SK-N-SH (cell line): ENCODE data around the gene PKP1. TPM values are rescaled to one million over a fixed set of nuclear protein-coding genes. Genes with fewer than 3 reads are reported as not detected.

ENCODE experiments used
- CTCF ChIA-PET: fragments of 300-600, 350-600 bp; formaldehyde crosslinking; extraction: SDS; loops from one replicate; lab custom pipeline; 2021; lab: Yijun Ruan, JAX
- POLR2A ChIA-PET: fragments of 350-600 bp; sonication (Branson Sonifier 250); formaldehyde crosslinking; extraction: SDS; loops from one replicate; lab custom pipeline; 2020; ENCODE audit warnings: antibody characterized with exemption, inconsistent platforms; lab: Yijun Ruan, JAX
- DNase-seq: peaks from one replicate; pipeline ENCODE4 v3.0.0; 2012
- H2AFZ ChIP-seq: fragments of 200-600 bp; sonication (generic); 2 replicates; pipeline ENCODE4 v1.8.1; 2016; ENCODE audit warnings: antibody characterized with exemption, mild to moderate bottlenecking, low read depth
- H3F3A ChIP-seq: fragments of 200-600 bp; sonication (generic); replicated peaks from 2 replicates; pipeline ENCODE3; 2016; ENCODE audit warnings: antibody characterized with exemption, mild to moderate bottlenecking; ENCODE audit not compliant: insufficient read depth
- H3K27ac ChIP-seq, 2 experiments: fragments of 200-500 bp in 1 of 2; fragments of 200-600 bp in 1 of 2; sonication (Bioruptor generic) in 1 of 2; sonication (generic), shearing (Covaris generic) in 1 of 2; 2 replicates each; pipeline versions ENCODE4 v1.5.1 to v1.6.1; 2014 to 2016; ENCODE audit warnings: low read depth in 2 of 2, inconsistent platforms in 1 of 2, low read length in 1 of 2, mild to moderate bottlenecking in 1 of 2, mixed read lengths in 1 of 2
- H3K27me3 ChIP-seq: fragments of 200-600 bp; sonication (generic), shearing (Covaris generic); 2 replicates; pipeline ENCODE4 v1.6.1; 2016; ENCODE audit warnings: mixed run types; ENCODE audit not compliant: insufficient read depth
- H3K36me3 ChIP-seq, 2 experiments: fragments of 200-500 bp in 1 of 2; fragments of 200-600 bp in 1 of 2; sonication (Bioruptor generic) in 1 of 2; sonication (generic) in 1 of 2; replicated peaks in 1 of 2; 2 replicates each; pipeline versions ENCODE3 to v1.5.1; 2014 to 2016; ENCODE audit warnings: low read length in 1 of 2, mild to moderate bottlenecking in 1 of 2; ENCODE audit not compliant: insufficient read depth in 2 of 2, control insufficient read depth in 1 of 2
- H3K4me1 ChIP-seq, 2 experiments: fragments of 200-500 bp in 1 of 2; fragments of 200-600 bp in 1 of 2; sonication (Bioruptor generic) in 1 of 2; sonication (generic), shearing (Covaris generic) in 1 of 2; 2 replicates each; pipeline versions ENCODE4 v1.5.1 to v1.6.1; 2014 to 2016; ENCODE audit warnings: low read depth in 1 of 2, low read length in 1 of 2, mixed run types in 1 of 2; ENCODE audit not compliant: insufficient read depth in 2 of 2, control insufficient read depth in 1 of 2
- H3K4me2 ChIP-seq: fragments of 200-600 bp; sonication (generic), shearing (Covaris generic); 2 replicates; pipeline ENCODE4 v1.6.1; 2017; ENCODE audit warnings: mixed run types
- H3K4me3 ChIP-seq, 2 experiments: fragments of 200-500 bp in 1 of 2; fragments of 200-600 bp in 1 of 2; sonication (Bioruptor generic) in 1 of 2; sonication (generic), shearing (Covaris generic) in 1 of 2; 2 replicates each; pipeline versions ENCODE4 v1.5.1 to v1.8.1; 2014 to 2016; ENCODE audit warnings: low read depth in 2 of 2, inconsistent platforms in 1 of 2, low read length in 1 of 2, mild to moderate bottlenecking in 1 of 2, mixed read lengths in 1 of 2, moderate library complexity in 1 of 2
- H3K79me2 ChIP-seq: fragments of 200-600 bp; sonication (generic); 2 replicates; pipeline ENCODE4 v1.8.1; 2017; ENCODE audit warnings: mild to moderate bottlenecking; ENCODE audit not compliant: insufficient read depth
- H3K9ac ChIP-seq: fragments of 200-600 bp; sonication (generic); 2 replicates; pipeline ENCODE4 v1.6.1; 2017; ENCODE audit warnings: mixed run types
- H3K9me2 ChIP-seq: fragments of 200-600 bp; sonication (generic); 2 replicates; pipeline ENCODE4 v1.6.1; 2017; ENCODE audit warnings: mixed run types
- H3K9me3 ChIP-seq: fragments of 200-600 bp; sonication (generic); 2 replicates; pipeline ENCODE4 v1.6.1; 2017; ENCODE audit warnings: mixed run types, mild to moderate bottlenecking, moderate library complexity
- H4K20me1 ChIP-seq: fragments of 200-600 bp; sonication (generic); 2 replicates; pipeline ENCODE4 v1.6.1; 2017; ENCODE audit warnings: mild to moderate bottlenecking, mixed run types; ENCODE audit not compliant: insufficient read depth
- ELF1 ChIP-seq: IDR thresholded peaks from 2 replicates; pipeline ENCODE4 v1.4.0; 2012
- EP300 ChIP-seq, 2 experiments: IDR thresholded peaks; 2 replicates each; pipeline versions ENCODE4 v1.4.0 to v1.6.1; 2012; ENCODE audit warnings: borderline replicate concordance in 1 of 2, low read depth in 1 of 2, low read length in 1 of 2
- FOXJ3 ChIP-seq: sonication (generic); formaldehyde crosslinking; IDR thresholded peaks from 2 replicates; pipeline ENCODE4 v1.5.1; 2020; ENCODE audit warnings: mild to moderate bottlenecking, missing genetic modification reagents
- JUND ChIP-seq: IDR thresholded peaks from 2 replicates; pipeline ENCODE4 v1.4.0; 2012
- RAD21 ChIP-seq: IDR thresholded peaks from 2 replicates; pipeline ENCODE4 v1.6.1; 2012; ENCODE audit warnings: mild to moderate bottlenecking, low read length
- RCOR1 ChIP-seq: fragments of 150-350 bp; IDR thresholded peaks from 2 replicates; pipeline ENCODE4 v1.6.1; 2017; ENCODE audit warnings: antibody characterized with exemption, low read length
- SMC3 ChIP-seq: IDR thresholded peaks from 2 replicates; pipeline ENCODE4 v1.6.1; 2012; ENCODE audit warnings: low read depth, low read length, improper control_type of control experiment
- TAF1 ChIP-seq: IDR thresholded peaks from 2 replicates; pipeline ENCODE4 v1.6.1; 2012; ENCODE audit warnings: low read depth, mild to moderate bottlenecking, low read length, moderate library complexity, borderline replicate concordance
- TEAD4 ChIP-seq: IDR thresholded peaks from 2 replicates; pipeline ENCODE4 v1.4.0; 2012; ENCODE audit warnings: mild to moderate bottlenecking, borderline replicate concordance; ENCODE audit not compliant: insufficient read depth
- WGBS: methylation state at CpG from one replicate; pipeline ENCODE4 v1.1.6; 2017; ENCODE audit warnings: low lambda C conversion rate; 5-methylcytosine and 5-hydroxymethylcytosine counted together
- polyA plus RNA-seq, 3 experiments: library from polyadenylated mRNA; depleted of rRNA; stranded (reverse); fragments of >200 nt; gene quantifications; 2 replicates each; pipeline ENCODE4 v1.2.3, GENCODE V29; 2012
- TF ChIP-seq, protein P1 (sequence below): IDR thresholded peaks from 2 replicates; pipeline ENCODE4 v1.4.0; 2012; ENCODE audit warnings: low read depth
- TF ChIP-seq, protein P2 (sequence below): IDR thresholded peaks from 2 replicates; pipeline ENCODE4 v1.6.1; 2012; ENCODE audit warnings: mild to moderate bottlenecking, low read depth, low read length, moderate library complexity
- TF ChIP-seq, protein P3 (sequence below): fragments of 150-350 bp; IDR thresholded peaks from 2 replicates; pipeline ENCODE4 v1.6.1; 2017; ENCODE audit warnings: antibody characterized with exemption, low read length, low read depth, borderline replicate concordance
- TF ChIP-seq, protein P4 (sequence below): IDR thresholded peaks from 2 replicates; pipeline ENCODE4 v1.4.0; 2012; ENCODE audit warnings: low read depth, borderline replicate concordance

Gene PKP1
- polyA plus RNA-seq, 1 of the 3 experiments (the other 2 are of a cell fraction), result not detected

DNA sequence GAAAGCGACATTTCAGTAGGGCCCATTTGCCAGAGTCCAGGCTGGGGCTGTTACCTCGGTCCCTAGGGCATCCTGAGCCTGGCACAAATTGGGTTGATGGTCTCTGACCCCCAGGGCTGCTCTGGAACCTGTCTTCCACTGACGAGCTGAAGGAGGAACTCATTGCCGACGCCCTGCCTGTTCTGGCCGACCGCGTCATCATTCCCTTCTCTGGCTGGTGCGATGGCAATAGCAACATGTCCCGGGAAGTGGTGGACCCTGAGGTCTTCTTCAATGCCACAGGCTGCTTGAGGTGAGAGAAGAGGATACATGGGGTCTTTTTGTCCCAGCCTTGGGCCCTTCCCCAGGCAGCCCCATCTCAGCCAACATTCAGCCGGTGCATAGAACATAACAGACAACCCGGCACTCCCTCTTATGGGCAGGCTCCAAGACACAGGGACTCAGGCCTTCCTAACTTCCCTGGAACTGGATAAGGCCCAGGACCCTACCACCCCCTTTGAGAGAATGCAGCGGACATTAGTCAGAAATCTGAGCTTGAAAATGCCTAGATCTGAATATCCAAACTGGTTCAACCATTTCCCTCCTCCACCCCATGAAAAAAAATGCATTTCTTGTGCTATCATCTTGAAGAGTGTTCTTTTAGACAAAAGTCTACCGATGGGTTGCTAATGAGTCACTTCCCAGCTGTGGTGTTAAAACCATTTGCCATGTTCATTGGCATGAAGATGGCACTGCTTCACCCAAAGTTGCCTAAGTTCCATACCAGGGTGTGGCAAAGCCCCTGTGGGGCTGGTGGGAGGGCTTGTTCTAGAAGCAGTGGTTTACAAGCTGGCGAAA lies 35.4 kb downstream of the PKP1 start:
- H3K9ac ChIP-seq, result no peak overlapping the region
- H3K9me3 ChIP-seq, result no peaks in the 10 kb centered on the region
- H3K9me2 ChIP-seq, result no peaks in the 10 kb centered on the region
- H3K4me3 ChIP-seq, result no peak overlapping the region
- 65% methylated on average over 14 of the region's 15 CpGs for WGBS
- H3F3A ChIP-seq, result no peaks in the 10 kb centered on the region
- CTCF ChIA-PET, result interaction anchor here (0.6 to 1.8 kb wide), 4 partner anchors 9 to 64 kb away, joined by 3 to 10 read pairs (median 6); no protein-coding TSS in a partner anchor
- POLR2A ChIA-PET, result no interaction called here
- TF ChIP-seq, protein P1, sequence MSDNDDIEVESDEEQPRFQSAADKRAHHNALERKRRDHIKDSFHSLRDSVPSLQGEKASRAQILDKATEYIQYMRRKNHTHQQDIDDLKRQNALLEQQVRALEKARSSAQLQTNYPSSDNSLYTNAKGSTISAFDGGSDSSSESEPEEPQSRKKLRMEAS, result no peak
- TF ChIP-seq RCOR1, result no peak
- TF ChIP-seq, protein P2, sequence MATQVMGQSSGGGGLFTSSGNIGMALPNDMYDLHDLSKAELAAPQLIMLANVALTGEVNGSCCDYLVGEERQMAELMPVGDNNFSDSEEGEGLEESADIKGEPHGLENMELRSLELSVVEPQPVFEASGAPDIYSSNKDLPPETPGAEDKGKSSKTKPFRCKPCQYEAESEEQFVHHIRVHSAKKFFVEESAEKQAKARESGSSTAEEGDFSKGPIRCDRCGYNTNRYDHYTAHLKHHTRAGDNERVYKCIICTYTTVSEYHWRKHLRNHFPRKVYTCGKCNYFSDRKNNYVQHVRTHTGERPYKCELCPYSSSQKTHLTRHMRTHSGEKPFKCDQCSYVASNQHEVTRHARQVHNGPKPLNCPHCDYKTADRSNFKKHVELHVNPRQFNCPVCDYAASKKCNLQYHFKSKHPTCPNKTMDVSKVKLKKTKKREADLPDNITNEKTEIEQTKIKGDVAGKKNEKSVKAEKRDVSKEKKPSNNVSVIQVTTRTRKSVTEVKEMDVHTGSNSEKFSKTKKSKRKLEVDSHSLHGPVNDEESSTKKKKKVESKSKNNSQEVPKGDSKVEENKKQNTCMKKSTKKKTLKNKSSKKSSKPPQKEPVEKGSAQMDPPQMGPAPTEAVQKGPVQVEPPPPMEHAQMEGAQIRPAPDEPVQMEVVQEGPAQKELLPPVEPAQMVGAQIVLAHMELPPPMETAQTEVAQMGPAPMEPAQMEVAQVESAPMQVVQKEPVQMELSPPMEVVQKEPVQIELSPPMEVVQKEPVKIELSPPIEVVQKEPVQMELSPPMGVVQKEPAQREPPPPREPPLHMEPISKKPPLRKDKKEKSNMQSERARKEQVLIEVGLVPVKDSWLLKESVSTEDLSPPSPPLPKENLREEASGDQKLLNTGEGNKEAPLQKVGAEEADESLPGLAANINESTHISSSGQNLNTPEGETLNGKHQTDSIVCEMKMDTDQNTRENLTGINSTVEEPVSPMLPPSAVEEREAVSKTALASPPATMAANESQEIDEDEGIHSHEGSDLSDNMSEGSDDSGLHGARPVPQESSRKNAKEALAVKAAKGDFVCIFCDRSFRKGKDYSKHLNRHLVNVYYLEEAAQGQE, result no peak
- TF ChIP-seq EP300 (IDR thresholded peaks at IDR 0.05; ENCODE audit: borderline replicate concordance in 1 of 2, low read depth in 1 of 2, low read length in 1 of 2), result no peak
- no peak for TF ChIP-seq SMC3
- TF ChIP-seq RAD21, result no peak
- TF ChIP-seq ELF1, result no peak
- TF ChIP-seq TEAD4, result no peak
- TF ChIP-seq FOXJ3 (CRISPR knock-in tag), result no peak
- TF ChIP-seq, protein P3, sequence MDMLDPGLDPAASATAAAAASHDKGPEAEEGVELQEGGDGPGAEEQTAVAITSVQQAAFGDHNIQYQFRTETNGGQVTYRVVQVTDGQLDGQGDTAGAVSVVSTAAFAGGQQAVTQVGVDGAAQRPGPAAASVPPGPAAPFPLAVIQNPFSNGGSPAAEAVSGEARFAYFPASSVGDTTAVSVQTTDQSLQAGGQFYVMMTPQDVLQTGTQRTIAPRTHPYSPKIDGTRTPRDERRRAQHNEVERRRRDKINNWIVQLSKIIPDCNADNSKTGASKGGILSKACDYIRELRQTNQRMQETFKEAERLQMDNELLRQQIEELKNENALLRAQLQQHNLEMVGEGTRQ, result no peak
- TF ChIP-seq, protein P4, sequence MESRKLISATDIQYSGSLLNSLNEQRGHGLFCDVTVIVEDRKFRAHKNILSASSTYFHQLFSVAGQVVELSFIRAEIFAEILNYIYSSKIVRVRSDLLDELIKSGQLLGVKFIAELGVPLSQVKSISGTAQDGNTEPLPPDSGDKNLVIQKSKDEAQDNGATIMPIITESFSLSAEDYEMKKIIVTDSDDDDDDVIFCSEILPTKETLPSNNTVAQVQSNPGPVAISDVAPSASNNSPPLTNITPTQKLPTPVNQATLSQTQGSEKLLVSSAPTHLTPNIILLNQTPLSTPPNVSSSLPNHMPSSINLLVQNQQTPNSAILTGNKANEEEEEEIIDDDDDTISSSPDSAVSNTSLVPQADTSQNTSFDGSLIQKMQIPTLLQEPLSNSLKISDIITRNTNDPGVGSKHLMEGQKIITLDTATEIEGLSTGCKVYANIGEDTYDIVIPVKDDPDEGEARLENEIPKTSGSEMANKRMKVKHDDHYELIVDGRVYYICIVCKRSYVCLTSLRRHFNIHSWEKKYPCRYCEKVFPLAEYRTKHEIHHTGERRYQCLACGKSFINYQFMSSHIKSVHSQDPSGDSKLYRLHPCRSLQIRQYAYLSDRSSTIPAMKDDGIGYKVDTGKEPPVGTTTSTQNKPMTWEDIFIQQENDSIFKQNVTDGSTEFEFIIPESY, result no peak
- no peak for TF ChIP-seq JUND
- TF ChIP-seq TAF1, result no peak
- peaks cover 7% of the 10 kb centered on the region; the same call in 1 of the 2 replicates for H3K27me3 ChIP-seq
- no peak overlapping the region for H2AFZ ChIP-seq
- H4K20me1 ChIP-seq, result no peaks in the 10 kb centered on the region
- no peak for DNase-seq
- H3K36me3 ChIP-seq, result no peaks in the 10 kb centered on the region
- peaks cover 0 to 30% of the 10 kb centered on the region in 2 experiments; a peak in 1 of 4 replicates for H3K4me1 ChIP-seq
- no peak overlapping the region for H3K27ac ChIP-seq
- no peaks in the 10 kb centered on the region for H3K79me2 ChIP-seq
- no peak overlapping the region for H3K4me2 ChIP-seq
